Muscle of arm (tissue), 14 donors: ENCODE results near the gene KRT36. TPM values are rescaled to one million over a fixed set of nuclear protein-coding genes. Genes with fewer than 3 reads are reported as not detected.

Source experiments
- DNase-seq: peaks from one replicate; pipeline ENCODE4 v3.0.0-alpha.2; 2013
- long read RNA-seq, 11 donors: transcript quantifications; one replicate each; lab custom pipeline, GENCODE V29; 2026
- polyA plus RNA-seq, 12 donors: library from polyadenylated mRNA; unstranded; fragments of 120-200 nt; gene quantifications; one replicate each; pipeline ENCODE4 v1.2.1, GENCODE V29; 2013; ENCODE audit not compliant: insufficient read length in 12 of 12

KRT36 gene
- polyA plus RNA-seq: under 1 TPM in 1 of 12 donors, not detected in 11; 0.23 TPM
- long read RNA-seq, donor 1: 0 reads
- long read RNA-seq, donor 2: 0 reads
- long read RNA-seq, donor 3: 0 reads
- long read RNA-seq, donor 4: 0 reads
- long read RNA-seq, donor 5: 0 reads
- long read RNA-seq, donor 6: 0 reads
- long read RNA-seq, donor 7: 0 reads
- long read RNA-seq, donor 8: 0 reads
- long read RNA-seq, donor 9: 0 reads
- long read RNA-seq, donor 10: 0 reads
- long read RNA-seq, donor 11: 0 reads

DNA sequence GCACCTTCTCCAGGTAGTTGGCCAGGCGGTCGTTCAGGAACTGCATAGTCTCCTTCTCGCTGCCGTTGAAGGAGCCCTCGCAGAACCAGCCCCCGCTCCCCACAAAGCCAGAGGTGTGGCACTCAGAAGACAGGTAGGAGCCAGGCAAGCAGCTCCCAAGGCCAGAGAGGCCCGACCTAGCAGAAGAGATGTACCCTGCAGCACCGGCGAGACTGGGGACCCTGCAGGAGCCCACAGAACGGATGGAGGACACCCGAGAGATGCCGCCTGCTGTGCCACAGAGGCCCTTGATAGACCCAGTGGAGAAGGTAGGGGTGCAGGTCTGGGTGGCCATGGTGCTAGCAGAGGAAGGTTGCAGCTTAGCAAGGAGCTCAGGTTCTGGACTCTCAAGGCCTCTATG, at the start of gene KRT36:
Gene KRT36, minus strand, starts transcription at position 380 of the 400 bp plus-strand sequence. Its CDS starts 46 bp downstream, at position 334.
- DNase-seq: no peak

DNA sequence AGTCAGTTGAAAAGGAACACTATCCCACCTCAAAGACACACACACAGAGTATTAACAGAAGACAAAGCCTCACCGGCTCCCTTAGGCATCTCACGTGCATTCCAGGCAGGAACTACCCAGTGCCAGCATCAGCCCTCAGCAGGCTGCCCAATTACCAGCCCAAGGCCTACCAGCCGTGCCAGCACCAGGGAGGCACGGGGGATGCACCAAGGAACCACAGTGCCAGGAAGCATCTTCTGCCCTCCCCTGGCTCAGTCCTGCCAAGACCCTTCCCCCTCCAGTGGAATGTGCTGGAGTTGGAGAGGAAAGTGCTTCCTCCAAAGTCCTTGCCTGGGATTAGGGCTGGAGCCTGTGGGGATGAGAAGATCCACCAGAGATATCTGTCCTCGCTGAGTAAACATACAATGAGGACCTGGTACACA, 49.4 kb upstream of the KRT36 start:
- DNase-seq: no peak

DNA sequence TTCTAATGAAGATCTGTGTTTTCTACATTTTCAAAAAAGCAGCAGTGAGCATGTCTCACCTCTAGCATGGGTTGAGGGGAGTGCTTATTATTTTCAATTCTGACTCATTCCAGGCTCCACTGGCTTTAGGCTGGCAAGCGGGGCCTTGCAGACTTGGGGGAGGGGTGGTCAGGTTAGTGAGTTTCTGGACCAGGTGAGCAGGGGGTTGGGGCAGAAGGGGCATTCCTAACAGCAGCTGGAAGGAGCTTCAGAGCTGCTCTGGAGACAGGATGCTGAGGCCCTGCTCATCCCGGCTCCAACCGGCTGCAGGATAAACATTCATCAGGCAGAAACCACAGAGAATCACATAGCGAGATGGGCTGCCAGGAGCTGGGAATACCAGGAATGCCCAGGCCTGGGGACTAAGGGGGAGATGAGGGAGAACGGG, 48.9 kb upstream of the KRT36 start:
- no peak for DNase-seq

- no peak for DNase-seq
Observed at GRCh38 chr17:41537990-41538389, 48.3 kb upstream of the KRT36 start.

GRCh38 chr17:41537614-41537954, 47.9 kb upstream of the KRT36 start:
- no peak for DNase-seq

DNA sequence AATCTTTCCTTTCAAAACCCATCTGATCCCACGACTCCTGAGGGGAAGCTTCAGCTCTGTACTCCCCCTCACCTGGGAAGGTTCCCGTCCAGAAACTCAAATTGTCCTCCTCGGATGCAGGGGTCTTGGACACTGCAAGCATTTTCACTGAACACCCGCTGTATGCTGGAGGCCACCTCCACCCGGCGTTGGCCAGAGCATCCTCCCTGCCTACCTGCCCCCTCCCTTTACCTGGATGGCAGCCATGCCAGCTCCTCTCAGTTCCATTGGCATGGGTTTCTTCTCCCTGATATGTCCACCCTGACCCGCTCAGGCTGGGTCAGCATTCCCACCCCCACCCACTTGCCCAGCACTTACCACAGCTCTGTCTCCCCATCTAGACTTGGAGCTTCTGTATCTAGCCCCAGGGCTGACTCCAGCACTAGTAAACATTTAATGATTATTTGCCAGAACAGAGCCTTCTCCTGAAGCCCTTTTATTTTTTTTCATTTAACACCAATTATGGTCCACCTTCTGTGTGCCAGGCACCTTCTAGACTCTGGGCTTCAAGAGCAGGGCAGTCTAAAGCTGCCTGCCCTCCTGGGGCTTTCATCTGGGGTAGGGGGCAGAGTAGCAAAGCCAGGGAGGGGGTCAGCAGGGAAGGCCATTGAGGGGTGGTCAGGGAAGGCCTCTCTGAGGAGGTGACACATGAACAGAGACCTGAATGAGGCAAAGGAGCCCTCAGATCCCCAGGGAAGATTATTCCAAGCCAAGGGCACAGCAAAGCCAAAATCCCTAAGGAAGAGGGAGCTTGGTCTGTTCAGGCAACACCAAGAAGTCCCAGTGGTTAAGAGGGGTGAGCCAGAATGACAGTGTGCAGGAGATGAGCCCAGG, 47.3 kb upstream of the KRT36 start:
- no peak for DNase-seq

GRCh38 chr17:41535764-41536481, 46.2 kb upstream of the KRT36 start:
- no peak for DNase-seq

GRCh38 chr17:41534899-41535546, 45.3 kb upstream of the KRT36 start:
- DNase-seq: no peak

DNA sequence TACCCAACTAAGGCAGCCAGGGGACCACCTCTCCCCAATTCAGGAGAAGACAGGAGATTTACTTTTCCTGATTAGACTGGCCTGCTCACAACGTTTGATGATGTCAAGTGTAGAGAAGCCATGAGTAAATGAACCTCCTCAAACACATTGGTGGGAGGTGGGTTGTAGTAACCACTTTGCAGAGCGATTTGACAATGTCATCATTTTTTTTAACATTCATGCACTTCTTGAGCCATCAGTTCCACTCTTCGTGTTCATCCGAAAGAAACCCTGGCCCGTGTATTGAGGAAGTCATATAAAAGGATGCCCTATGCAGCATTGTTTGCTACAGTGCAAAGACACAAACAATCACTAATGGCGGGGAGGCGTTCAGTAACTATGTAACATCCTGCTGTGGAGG, 43.9 kb upstream of the KRT36 start:
- DNase-seq: no peak

DNA sequence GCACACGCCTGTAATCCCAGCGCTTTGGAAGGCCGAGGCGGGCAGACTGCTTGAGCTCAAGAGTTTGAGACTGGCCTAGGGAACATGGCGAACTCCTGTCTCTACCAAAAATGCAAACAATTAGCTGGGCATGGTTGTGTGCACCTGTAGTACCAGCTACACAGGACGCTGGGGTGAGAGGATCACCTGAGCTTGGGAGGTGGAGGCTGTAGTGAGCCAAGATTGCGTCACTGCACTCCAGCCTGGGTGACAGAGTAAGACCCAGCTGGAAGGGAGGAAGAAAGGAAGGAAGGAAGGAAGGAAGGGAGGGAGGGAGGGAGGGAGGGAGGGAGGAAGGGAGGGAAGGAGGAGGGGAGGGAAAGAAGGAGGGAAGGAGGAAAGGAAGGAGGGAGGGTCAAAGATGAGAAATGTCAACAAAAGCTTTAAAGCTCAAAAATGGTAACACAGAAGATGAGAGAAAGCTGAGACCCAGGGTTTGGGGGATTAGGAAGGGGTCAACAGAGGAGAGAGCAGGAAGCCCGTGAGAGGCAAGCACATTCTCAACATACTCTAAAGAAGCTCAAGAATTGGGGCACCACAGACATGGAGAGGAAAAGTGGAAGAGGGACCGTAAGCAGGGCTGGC, 43.3 kb upstream of the KRT36 start:
- DNase-seq: no peak

DNA sequence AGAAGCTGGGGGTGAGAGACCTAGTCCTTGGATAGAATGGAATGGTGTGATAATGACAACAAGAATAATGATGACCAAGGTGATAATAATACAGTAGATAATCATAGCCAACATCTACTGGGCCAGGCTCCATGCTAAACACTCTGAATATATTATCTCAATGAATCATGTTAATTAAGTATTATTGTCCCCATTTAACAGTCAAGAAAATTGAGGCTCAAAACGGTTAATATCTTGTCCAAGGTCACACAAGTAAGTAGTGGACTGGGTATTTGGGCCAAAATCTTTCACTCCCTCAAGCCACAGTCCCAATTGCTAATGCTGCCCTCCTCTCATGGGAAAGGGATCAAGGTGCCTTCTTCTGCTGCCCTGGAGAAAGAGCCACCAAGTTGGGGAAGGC, 42.3 kb upstream of the KRT36 start:
- no peak for DNase-seq

- DNase-seq: no peak
Observed at GRCh38 chr17:41530062-41531048, 40.6 kb upstream of the KRT36 start.

DNA sequence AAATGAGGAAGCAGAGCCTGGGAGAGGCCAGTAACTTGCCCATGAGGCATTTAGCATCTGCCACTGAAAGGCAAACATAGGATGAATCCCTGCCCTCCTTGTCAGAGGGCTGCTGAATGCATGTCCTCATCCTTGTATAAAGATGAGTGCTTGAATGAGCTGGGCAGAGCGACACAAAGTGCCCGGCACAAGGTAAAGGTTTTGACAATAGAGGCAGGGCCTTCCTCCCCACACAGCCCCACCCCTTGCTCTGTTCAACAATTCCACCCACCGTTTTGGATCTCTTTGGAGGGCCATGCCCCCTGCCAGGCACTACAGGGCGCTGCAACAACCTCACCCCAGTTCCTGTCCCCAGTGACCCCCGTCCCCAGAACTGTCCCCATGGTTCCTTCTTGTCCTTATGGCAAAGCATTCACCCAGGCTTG, 39.8 kb upstream of the KRT36 start:
- no peak for DNase-seq

DNA sequence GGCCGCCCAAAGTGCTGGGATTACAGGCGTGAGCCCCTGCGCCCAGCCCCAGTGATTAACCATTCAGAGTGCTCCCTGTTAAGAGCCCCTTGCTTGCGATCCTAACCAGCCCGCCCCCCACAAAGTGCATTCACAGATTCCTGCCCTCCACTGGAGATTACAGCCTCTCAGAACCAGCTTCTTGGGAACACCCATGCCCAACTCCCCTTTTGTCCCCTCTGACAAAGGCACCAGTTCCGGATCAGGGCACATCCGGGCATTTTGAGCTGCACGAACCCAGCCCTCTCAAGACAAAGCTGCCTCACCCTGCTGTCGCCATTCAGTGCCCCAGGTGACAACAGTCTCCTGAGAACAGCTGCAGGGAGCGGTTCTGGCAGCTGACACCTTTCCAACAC, 39.2 kb upstream of the KRT36 start:
- DNase-seq: no peak

DNA sequence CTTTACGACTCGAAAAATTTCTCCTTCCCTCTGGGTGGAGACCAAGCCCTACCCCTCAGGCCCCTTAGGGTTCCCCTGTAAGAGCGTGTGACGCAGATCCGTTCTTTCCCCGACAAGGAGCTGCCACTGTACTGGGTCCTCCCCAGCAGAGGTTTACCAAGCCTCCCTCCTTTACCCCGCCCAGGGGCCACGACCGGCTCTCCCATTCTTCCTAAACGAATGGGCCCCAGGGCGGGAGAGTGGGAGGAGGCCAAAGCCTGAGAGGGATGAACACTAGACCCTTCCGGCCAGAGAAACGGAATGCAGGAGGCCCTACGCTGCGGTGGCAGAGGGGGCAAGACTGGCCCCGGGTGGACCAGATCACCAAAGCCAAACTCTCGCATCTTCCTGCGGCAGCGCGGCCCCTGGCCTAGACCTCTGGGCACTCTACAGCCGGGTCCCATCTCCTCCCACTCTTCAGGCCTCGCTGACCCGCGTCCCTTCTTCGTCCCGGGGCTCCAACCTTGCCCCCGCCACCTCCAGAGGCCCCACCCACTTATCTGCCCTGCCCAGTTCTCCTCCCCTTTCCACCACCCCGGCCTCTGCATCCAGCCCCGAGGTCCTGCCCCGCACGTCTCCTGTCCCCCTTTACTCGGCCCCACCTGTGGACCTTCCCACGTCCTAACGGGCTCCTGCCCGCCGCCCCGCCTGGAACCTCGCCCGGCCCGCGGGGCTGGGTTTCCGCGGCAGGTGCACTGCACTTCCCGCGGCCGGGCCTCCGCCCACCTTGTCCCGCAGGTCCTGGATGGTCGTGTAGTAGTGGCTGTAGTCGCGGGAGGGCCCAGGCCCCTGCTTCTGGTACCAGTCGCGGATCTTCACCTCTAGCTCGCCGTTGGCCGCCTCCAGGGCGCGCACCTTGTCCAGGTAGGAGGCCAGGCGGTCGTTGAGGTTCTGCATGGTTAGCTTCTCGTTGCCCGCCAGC, 37.6 kb upstream of the KRT36 start:
- DNase-seq: no peak

- DNase-seq: no peak
Observed at GRCh38 chr17:41524261-41524660, 34.6 kb upstream of the KRT36 start.

DNA sequence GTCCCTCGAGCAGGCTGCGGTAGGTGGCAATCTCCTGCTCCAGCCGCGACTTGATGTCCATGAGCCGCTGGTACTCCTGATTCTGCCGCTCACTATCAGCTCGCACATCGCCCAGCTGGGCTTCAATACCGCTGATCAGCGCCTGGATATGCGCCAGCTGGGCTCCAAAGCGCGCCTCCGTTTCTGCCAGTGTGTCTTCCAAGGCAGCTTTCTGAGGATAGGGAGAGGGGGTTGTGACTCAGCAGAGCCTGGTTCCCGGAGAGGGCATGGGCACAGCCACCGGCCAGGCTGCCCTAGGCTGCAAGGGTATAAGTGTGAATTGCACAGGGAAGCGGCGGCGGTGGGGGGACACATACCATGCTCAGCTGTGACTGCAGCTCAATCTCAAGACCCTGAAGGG, 34.1 kb upstream of the KRT36 start:
- DNase-seq: no peak

GRCh38 chr17:41523225-41523593, 33.5 kb upstream of the KRT36 start:
- DNase-seq: no peak
